Endothelial cell of umbilical vein (primary cell): ENCODE results near the gene BRMS1. TPM values are rescaled to one million over a fixed set of nuclear protein-coding genes. Genes with fewer than 3 reads are reported as not detected.

ENCODE experiments used
- BruUV-seq: library from RNA; stranded (reverse); fragments of 400-500 nt; replicated peaks from 2 replicates; lab custom pipeline; 2021; lab: Mats Ljungman, UMichigan
- CTCF ChIA-PET: fragments of 300-600, 350-600 bp; sonication (Branson Sonifier 250); formaldehyde crosslinking; loops from one replicate; lab custom pipeline; 2021; ENCODE audit warnings: antibody characterized with exemption, inconsistent platforms; lab: Charles Lee
- POLR2A ChIA-PET: fragments of 300-600, 350-600 bp; sonication (Branson Sonifier 250); formaldehyde crosslinking; loops from one replicate; lab custom pipeline; 2021; ENCODE audit warnings: antibody characterized with exemption, inconsistent platforms; lab: Charles Lee
- DNase-seq: peaks from one replicate; pipeline ENCODE4 v3.0.0-alpha.2; 2011; ENCODE audit warnings: low read depth, low spot score
- FAIRE-seq: peaks from 2 replicates; lab custom pipeline; 2011; peaks lifted over from hg19 to GRCh38; lab: Jason Lieb, UNC
- H2AFZ ChIP-seq: 2 replicates; pipeline ENCODE4 v1.6.0; 2012; ENCODE audit warnings: low read depth, low read length, control low read depth, inconsistent platforms
- H3K27ac ChIP-seq: 2 replicates; pipeline ENCODE4 v1.5.1; 2011; ENCODE audit warnings: low read depth, mild to moderate bottlenecking, control low read depth, low read length, moderate library complexity; ENCODE audit not compliant: insufficient read depth
- H3K27me3 ChIP-seq, 2 experiments: 2 replicates each; pipeline versions ENCODE4 v1.6.0 to v1.6.1; 2011; ENCODE audit warnings: low read length in 2 of 2, mixed read lengths in 1 of 2; ENCODE audit not compliant: control insufficient read depth in 2 of 2, insufficient read depth in 2 of 2
- H3K36me3 ChIP-seq, 2 experiments: 2 replicates in 1 of 2; 3 replicates in 1 of 2; pipeline ENCODE4 v1.5.1; 2011; ENCODE audit warnings: low read length in 2 of 2, mild to moderate bottlenecking in 1 of 2, moderate library complexity in 1 of 2; ENCODE audit not compliant: control insufficient read depth in 2 of 2, insufficient read depth in 2 of 2; ENCODE audit errors: extremely low read depth in 1 of 2
- H3K4me1 ChIP-seq: 3 replicates; pipeline ENCODE4 v1.5.1; 2011; ENCODE audit warnings: mild to moderate bottlenecking, low read length; ENCODE audit not compliant: control insufficient read depth, insufficient read depth; ENCODE audit errors: extremely low read depth
- H3K4me2 ChIP-seq: 2 replicates; pipeline ENCODE4 v1.6.1; 2011; ENCODE audit warnings: low read length, control low read depth, mixed read lengths; ENCODE audit not compliant: insufficient read depth
- H3K4me3 ChIP-seq, 3 experiments: fragments of 200-600 bp in 1 of 3; sonication (generic), shearing (Covaris generic) in 1 of 3; replicated peaks in 1 of 3; 2 replicates each; pipeline ENCODE4 v1.5.1; 2011 to 2016; ENCODE audit warnings: control low read depth in 3 of 3, low read length in 3 of 3, mild to moderate bottlenecking in 2 of 3, inconsistent platforms in 1 of 3, low read depth in 1 of 3, moderate library complexity in 1 of 3; ENCODE audit not compliant: insufficient read depth in 1 of 3
- H3K79me2 ChIP-seq: 2 replicates; pipeline ENCODE4 v1.6.0; 2012; ENCODE audit warnings: low read length, inconsistent platforms; ENCODE audit not compliant: control insufficient read depth, insufficient read depth
- H3K9ac ChIP-seq: replicated peaks from 2 replicates; pipeline ENCODE3; 2011; ENCODE audit warnings: low read length, control low read depth; ENCODE audit not compliant: insufficient read depth; ENCODE audit errors: extremely low read depth
- H3K9me1 ChIP-seq: replicated peaks from 3 replicates; pipeline ENCODE4 v1.6.0; 2011; ENCODE audit warnings: mild to moderate bottlenecking, low read length; ENCODE audit not compliant: control insufficient read depth, insufficient read depth; ENCODE audit errors: extremely low read depth
- H3K9me3 ChIP-seq: replicated peaks from 2 replicates; pipeline ENCODE4 v1.5.1; 2012; ENCODE audit warnings: low read length, inconsistent platforms; ENCODE audit not compliant: control insufficient read depth, insufficient read depth
- H4K20me1 ChIP-seq: replicated peaks from 2 replicates; pipeline ENCODE3; 2011; ENCODE audit warnings: mild to moderate bottlenecking, low read length; ENCODE audit not compliant: control insufficient read depth, insufficient read depth; ENCODE audit errors: extremely low read depth
- EZH2 ChIP-seq: IDR thresholded peaks from 2 replicates; pipeline ENCODE4 v1.6.1; 2012; ENCODE audit warnings: borderline replicate concordance, low read depth, mild to moderate bottlenecking, moderate library complexity, low read length, inconsistent platforms; ENCODE audit not compliant: severe bottlenecking
- FOS ChIP-seq: IDR thresholded peaks from 2 replicates; pipeline ENCODE4 v1.6.1; 2011; ENCODE audit warnings: mild to moderate bottlenecking, low read length, moderate library complexity, borderline replicate concordance; ENCODE audit not compliant: insufficient read depth
- POLR2A ChIP-seq: IDR thresholded peaks from 2 replicates; pipeline ENCODE4 v1.6.1; 2012; ENCODE audit warnings: low read depth, mild to moderate bottlenecking, control low read depth, low read length
- POLR2AphosphoS5 ChIP-seq: IDR thresholded peaks from 2 replicates; pipeline ENCODE4 v1.6.1; 2012; ENCODE audit warnings: low read depth, mild to moderate bottlenecking, control low read depth, low read length, moderate library complexity; ENCODE audit not compliant: insufficient read depth
- dilution Hi-C: fragments of 300-500 bp; cut with MboI; formaldehyde crosslinking; loops from one replicate; pipeline ENCODE4 v1.15.0; 2019; ENCODE audit warnings: low sequenced_read_pairs; ENCODE audit not compliant: extremely low pct_ligation_motif_present
- intact Hi-C: fragments of 100-400 bp; cut with micrococcal nuclease; formaldehyde crosslinking; loops from one replicate; pipeline ENCODE4 v1.10.0; 2022
- polyA plus RNA-seq, 4 experiments: library from polyadenylated mRNA; depleted of rRNA in 3 of 4; stranded (reverse) in 3 of 4; unstranded in 1 of 4; fragments of >200 nt; gene quantifications; 2 replicates each; pipeline versions ENCODE4 v1.2.1 to v1.2.3, GENCODE V29; 2011 to 2012; ENCODE audit warnings: missing spikeins in 1 of 4
- total RNA-seq: library from RNA; stranded (reverse); gene quantifications from 2 replicates; pipeline ENCODE4 v1.2.3, GENCODE V29; 2021

BRMS1 gene
- total and polyA plus RNA-seq, 2 donors (not counting 3 experiments of a cell fraction or from before 2014, with no cell fraction given): 51.4 to 53.1 TPM

DNA sequence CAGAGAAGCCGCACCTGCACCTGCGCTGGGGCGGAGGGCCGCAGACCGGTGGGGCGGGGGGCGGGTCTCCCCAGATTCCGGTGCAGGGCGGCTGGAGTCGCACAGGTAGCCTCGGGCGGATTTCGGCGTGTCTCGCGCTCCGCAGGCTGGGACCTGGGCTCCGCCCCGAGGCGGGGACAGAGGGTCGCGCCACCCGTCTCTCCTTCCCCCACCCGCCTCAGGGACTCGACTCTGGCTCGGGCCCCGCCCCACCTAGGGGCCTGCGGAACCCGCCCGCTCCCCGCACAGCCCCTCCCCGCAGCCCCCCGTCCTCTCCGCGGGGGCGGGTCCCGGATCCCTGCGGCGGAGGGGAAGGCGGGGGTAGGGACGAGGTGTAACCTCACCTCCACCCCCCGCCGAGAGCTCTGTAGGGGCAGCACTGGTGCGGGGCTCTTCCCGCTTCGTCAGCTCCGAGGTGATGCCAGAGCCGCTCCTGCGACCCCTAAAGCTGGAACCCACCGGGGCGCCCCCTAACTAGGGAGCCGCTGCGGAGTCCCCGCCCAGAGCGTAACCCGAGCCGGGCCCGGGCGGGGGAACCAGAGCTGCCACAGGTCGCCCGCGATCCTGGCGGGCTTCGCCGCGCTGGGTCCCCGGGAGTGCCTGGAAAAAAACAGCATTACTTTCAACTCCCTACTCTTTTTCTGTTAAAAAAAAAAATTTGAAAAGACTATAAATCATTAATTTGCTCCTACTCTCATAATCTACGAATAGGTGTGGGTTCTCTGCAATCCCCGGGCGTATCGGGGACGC lies 26.9 kb upstream of the BRMS1 start, which contains the start of gene SLC29A2:
Gene SLC29A2, minus strand, starts transcription at position 134 of the 789 bp plus-strand sequence. CDS start 169 bp downstream, outside the sequence.
- Histone ChIP-seq H3K9me3 (no peaks in the 10 kb centered on the region), H3K36me3 (no peaks in the 10 kb centered on the region), H3K4me3 (peak within 1 kb of the TSS; percentile 41 to 47 (median 45)), H3K9me1 (no peaks in the 10 kb centered on the region), H4K20me1 (no peaks in the 10 kb centered on the region), H3K79me2 (no peaks in the 10 kb centered on the region), H2AFZ (peak within 1 kb of the TSS; percentile 6), H3K27me3 (peaks cover 10 to 16% of the 10 kb centered on the region in 2 experiments), H3K4me1 (peaks cover 7% of the 10 kb centered on the region), H3K4me2 (peak within 1 kb of the TSS; percentile 68), H3K27ac (no peak within 1 kb of the TSS), H3K9ac (no peak within 1 kb of the TSS)
- ChIA-PET CTCF (interaction anchor here (0.9 to 3.8 kb wide), 4 partner anchors 8 to 60 kb away, joined by 3 to 29 read pairs (median 4); no protein-coding TSS in a partner anchor), POLR2A (no interaction called here)
- no peak for FAIRE-seq
- no peak for TF ChIP-seq POLR2A
- peak; percentile 45 for TF ChIP-seq EZH2
- no peak for TF ChIP-seq POLR2AphosphoS5
- intact Hi-C loops (no loop called here), dilution Hi-C loops (no loop called here)
- no peak for DNase-seq
- no TSS peak for BruUV-seq

DNA sequence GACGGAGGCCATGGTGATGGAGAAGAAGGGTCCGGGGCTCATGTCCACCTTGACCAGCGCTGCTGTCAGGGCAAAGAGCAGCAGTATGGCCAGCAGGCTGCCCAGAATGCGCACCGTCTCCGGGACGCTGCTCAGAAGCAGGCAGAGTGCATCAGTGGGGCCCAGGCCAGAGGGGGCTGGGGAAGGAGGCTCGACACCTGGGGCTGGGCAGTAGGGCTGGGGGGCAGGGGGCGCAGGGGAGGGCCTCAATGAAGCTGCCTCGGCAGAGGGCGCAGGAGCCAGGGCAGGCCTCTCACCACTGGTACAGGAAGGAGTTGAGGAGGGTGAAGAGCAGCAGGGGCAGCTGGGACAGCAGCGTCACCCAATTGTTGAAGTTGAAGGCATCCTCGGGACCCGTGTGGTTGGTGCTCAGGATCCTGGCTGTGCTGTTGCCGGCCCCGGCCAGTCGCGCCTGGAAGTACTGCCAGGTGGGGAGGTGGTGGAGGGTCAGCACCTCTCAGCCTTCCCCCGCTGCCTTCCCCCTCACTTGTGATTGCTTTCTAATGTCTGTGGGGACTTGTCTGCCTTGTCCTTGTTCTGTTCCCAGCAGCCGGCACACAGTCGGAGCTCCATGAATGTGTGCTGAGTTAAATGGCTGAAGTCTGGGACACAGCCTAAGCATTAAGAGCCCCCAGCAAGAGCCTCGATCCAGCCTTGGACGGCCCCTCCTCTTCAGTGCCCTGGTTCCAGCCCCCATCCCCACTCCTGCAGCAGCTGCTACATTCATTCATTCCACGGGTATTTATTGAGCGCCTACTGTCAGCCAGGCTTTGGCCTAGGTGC lies 24.4 kb upstream of the BRMS1 start:
- Histone ChIP-seq H3K9me3 (no peaks in the 10 kb centered on the region), H2AFZ (no peak overlapping the region), H3K27me3 (peaks cover 10 to 16% of the 10 kb centered on the region in 2 experiments), H3K4me1 (peaks cover 7% of the 10 kb centered on the region), H3K79me2 (no peaks in the 10 kb centered on the region), H3K4me2 (no peak overlapping the region), H3K36me3 (no peaks in the 10 kb centered on the region), H3K4me3 (no peak overlapping the region), H3K9ac (no peak overlapping the region), H3K9me1 (no peaks in the 10 kb centered on the region), H4K20me1 (no peaks in the 10 kb centered on the region), H3K27ac (no peak overlapping the region)
- POLR2A ChIA-PET: no interaction called here
- no peak for TF ChIP-seq FOS
- intact Hi-C loops: no loop called here
- no TSS peak for BruUV-seq
- dilution Hi-C loops: no loop called here
- FAIRE-seq: no peak
- no peak for DNase-seq
- CTCF ChIA-PET: interaction anchor here (1.0 to 3.8 kb wide), 2 partner anchors 17 to 19 kb away, joined by 3 to 29 read pairs; no protein-coding TSS in a partner anchor
